CD14-positive monocyte (primary cell): ENCODE data around the gene AGGF1. TPM values are rescaled to one million over a fixed set of nuclear protein-coding genes. Genes with fewer than 3 reads are reported as not detected.

Experiments
- DNase-seq, 3 donors: peaks; one replicate each; pipeline ENCODE4 v3.0.0-alpha.2; 2011 to 2022
- H2AFZ ChIP-seq: 2 replicates; pipeline ENCODE4 v1.6.0; 2012; ENCODE audit warnings: mild to moderate bottlenecking, low read depth, low read length, inconsistent platforms; ENCODE audit not compliant: insufficient read depth, poor library complexity, severe bottlenecking
- H3K27ac ChIP-seq, 2 donors: 1 replicate in 1 of 2; 2 replicates in 1 of 2; pipeline ENCODE4 v1.5.1; 2012 to 2013; ENCODE audit warnings: low read length in 2 of 2, control low read depth in 1 of 2, inconsistent platforms in 1 of 2, low read depth in 1 of 2, mild to moderate bottlenecking in 1 of 2
- H3K27me3 ChIP-seq, 2 donors: one replicate each; pipeline versions ENCODE4 v1.6.0 to v1.6.1; 2011 to 2013; ENCODE audit warnings: low read length in 2 of 2; ENCODE audit not compliant: control insufficient read depth in 2 of 2, insufficient read depth in 2 of 2
- H3K36me3 ChIP-seq, 2 donors: replicated peaks in 1 of 2; 1 replicate in 1 of 2; 2 replicates in 1 of 2; pipeline versions ENCODE4 v1.5.1 to v1.6.1; 2012 to 2013; ENCODE audit warnings: low read length in 2 of 2, control low read depth in 1 of 2, inconsistent platforms in 1 of 2, mild to moderate bottlenecking in 1 of 2; ENCODE audit not compliant: insufficient read depth in 2 of 2, control insufficient read depth in 1 of 2
- H3K4me1 ChIP-seq, 2 donors: 1 replicate in 1 of 2; 2 replicates in 1 of 2; pipeline versions ENCODE4 v1.5.1 to v1.6.1; 2012 to 2013; ENCODE audit warnings: low read length in 2 of 2, control low read depth in 1 of 2, inconsistent platforms in 1 of 2, mild to moderate bottlenecking in 1 of 2, moderate library complexity in 1 of 2; ENCODE audit not compliant: insufficient read depth in 2 of 2, control insufficient read depth in 1 of 2
- H3K4me2 ChIP-seq: replicated peaks from 2 replicates; pipeline ENCODE3; 2012; ENCODE audit warnings: low read length, moderate library complexity, mild to moderate bottlenecking; ENCODE audit not compliant: poor library complexity, severe bottlenecking; ENCODE audit errors: extremely low read depth
- H3K4me3 ChIP-seq, 3 experiments: fragments of 200-600 bp in 1 of 3; sonication (generic) in 1 of 3; replicated peaks in 1 of 3; 1 replicate in 2 of 3; 2 replicates in 1 of 3; pipeline ENCODE4 v1.5.1; 2011 to 2013; ENCODE audit warnings: low read length in 3 of 3, mild to moderate bottlenecking in 3 of 3, control low read depth in 2 of 3, low read depth in 2 of 3, inconsistent platforms in 1 of 3, moderate library complexity in 1 of 3
- H3K79me2 ChIP-seq: 2 replicates; pipeline ENCODE4 v1.6.0; 2012; ENCODE audit warnings: mild to moderate bottlenecking, control low read depth, inconsistent platforms, low read length, moderate library complexity; ENCODE audit not compliant: insufficient read depth
- H3K9ac ChIP-seq: 2 replicates; pipeline ENCODE4 v1.6.0; 2017; ENCODE audit warnings: low read length, mild to moderate bottlenecking; ENCODE audit not compliant: insufficient read depth, poor library complexity, severe bottlenecking
- H3K9me3 ChIP-seq, 2 donors: replicated peaks in 1 of 2; 1 replicate in 1 of 2; 2 replicates in 1 of 2; pipeline versions ENCODE4 v1.5.1 to v1.6.1; 2012 to 2013; ENCODE audit warnings: low read length in 2 of 2, control low read depth in 1 of 2; ENCODE audit not compliant: control insufficient read depth in 1 of 2, insufficient read depth in 1 of 2
- H4K20me1 ChIP-seq: 2 replicates; pipeline ENCODE4 v1.6.0; 2012; ENCODE audit warnings: mild to moderate bottlenecking, low read length, control low read depth, moderate library complexity; ENCODE audit not compliant: insufficient read depth
- H3K27ac Mint-ChIP-seq, 7 donors: one replicate each; pipeline ENCODE4 v1.8.0; 2020; ENCODE audit warnings: mild to moderate bottlenecking in 7 of 7, mixed read lengths in 7 of 7, moderate library complexity in 6 of 7, inconsistent platforms in 2 of 7
- H3K27me3 Mint-ChIP-seq, 3 donors: one replicate each; pipeline ENCODE4 v1.8.0; 2021 to 2022; ENCODE audit warnings: low read depth in 3 of 3, mild to moderate bottlenecking in 3 of 3, mixed read lengths in 3 of 3, moderate library complexity in 3 of 3, inconsistent platforms in 1 of 3
- H3K36me3 Mint-ChIP-seq, 2 donors: one replicate each; pipeline ENCODE4 v1.8.0; 2020; ENCODE audit warnings: mixed read lengths in 2 of 2, inconsistent platforms in 1 of 2, mild to moderate bottlenecking in 1 of 2
- H3K4me1 Mint-ChIP-seq: one replicate; pipeline ENCODE4 v1.8.0; 2020; ENCODE audit warnings: mild to moderate bottlenecking, mixed read lengths
- H3K4me3 Mint-ChIP-seq, 2 donors: one replicate each; pipeline ENCODE4 v1.8.0; 2020; ENCODE audit warnings: mild to moderate bottlenecking in 2 of 2, mixed read lengths in 2 of 2, moderate library complexity in 1 of 2
- H3K9me3 Mint-ChIP-seq, 7 donors: one replicate each; pipeline ENCODE4 v1.8.0; 2020 to 2022; ENCODE audit warnings: mixed read lengths in 7 of 7, mild to moderate bottlenecking in 6 of 7, moderate library complexity in 6 of 7, inconsistent platforms in 2 of 7
- WGBS: methylation state at CpG from one replicate; pipeline ENCODE4 v1.1.5; 2013; ENCODE audit warnings: missing lambda C conversion rate; ENCODE audit not compliant: insufficient coverage; 5-methylcytosine and 5-hydroxymethylcytosine counted together
- intact Hi-C, 2 donors: fragments of 100-400 bp; cut with micrococcal nuclease; formaldehyde crosslinking; loops; one replicate each; pipeline versions ENCODE4 v1.15.0 to v1.15.1; 2023
- polyA plus RNA-seq, 3 donors: library from polyadenylated mRNA; depleted of rRNA in 1 of 3; unstranded in 2 of 3; stranded (reverse) in 1 of 3; fragments of 300-500 nt in 2 of 3; fragments of >200 nt in 1 of 3; fragmentation: Illumina TruSeq in 2 of 3; gene quantifications; 1 replicate in 2 of 3; 2 replicates in 1 of 3; pipeline ENCODE4 v1.2.3, GENCODE V29; 2012 to 2021
- TF ChIP-seq, protein P1 (sequence below): fragments of 200-600 bp; IDR thresholded peaks from one replicate; pipeline ENCODE4 v1.8.0; 2022; ENCODE audit warnings: antibody characterized with exemption, mild to moderate bottlenecking

AGGF1 gene
- polyA plus RNA-seq, 3 donors: 8.0 to 21.9 (median 13.0) TPM

DNA sequence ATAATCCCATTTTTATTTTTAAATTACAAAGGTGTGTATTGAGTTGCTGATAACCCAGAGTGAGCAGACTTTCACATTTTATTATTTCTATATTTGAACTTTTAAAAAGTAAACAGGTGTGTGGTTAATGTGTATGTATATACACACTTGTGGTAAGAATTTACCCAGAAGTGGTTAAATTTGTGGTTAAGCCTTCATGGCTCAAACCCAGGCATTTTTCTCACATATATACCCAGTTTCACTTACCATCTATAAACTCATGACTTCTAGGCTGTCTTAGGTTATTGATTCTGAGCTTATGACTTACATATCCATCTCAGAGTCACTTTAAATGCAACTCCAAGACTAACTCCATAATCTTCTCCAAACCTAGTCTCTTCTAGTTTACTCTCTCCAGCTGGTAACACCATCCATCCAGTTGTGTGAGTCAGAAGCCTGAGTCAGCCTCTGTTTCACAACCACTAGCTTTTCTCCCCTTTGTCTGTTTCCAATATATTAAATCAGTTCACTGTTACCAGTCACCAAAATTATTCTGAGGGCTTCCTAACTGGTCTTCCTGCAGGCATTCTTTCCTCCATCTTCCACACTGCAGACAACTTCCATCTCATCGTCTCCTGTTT is 36.7 kb downstream of the AGGF1 start:
- H4K20me1 ChIP-seq: no peaks in the 10 kb centered on the region
- H3K9ac ChIP-seq: peak overlapping the region; percentile 0
- no peak overlapping the region for H3K4me3 Mint-ChIP-seq
- intact Hi-C loops: no loop called here
- no peaks in the 10 kb centered on the region for H3K27me3 ChIP-seq
- H3K4me1 ChIP-seq: peaks cover 26 to 41% of the 10 kb centered on the region in 2 donors
- H3K4me2 ChIP-seq: peak overlapping the region; percentile 52
- peaks cover 0 to 1% (median 0%) of the 10 kb centered on the region in 3 donors for H3K27me3 Mint-ChIP-seq
- H3K36me3 ChIP-seq: peaks cover 23 to 61% of the 10 kb centered on the region in 2 donors
- 100% methylated on average over 1 of the region's 1 CpG for WGBS
- peak overlapping the region; percentile 71 to 95 (median 90) for H3K27ac Mint-ChIP-seq
- peak overlapping the region in 1 of 2 donors; percentile 74 for H3K27ac ChIP-seq
- no peaks in the 10 kb centered on the region for H3K9me3 ChIP-seq
- peaks cover 27% of the 10 kb centered on the region for H3K4me1 Mint-ChIP-seq
- peak; percentile 51 to 81 (median 63) for DNase-seq
- peaks cover 46 to 51% of the 10 kb centered on the region in 2 donors for H3K36me3 Mint-ChIP-seq
- peaks cover 0 to 2% (median 0%) of the 10 kb centered on the region in 7 donors for H3K9me3 Mint-ChIP-seq
- peak overlapping the region; percentile 17 for H2AFZ ChIP-seq
- H3K79me2 ChIP-seq: peaks cover 10% of the 10 kb centered on the region
- TF ChIP-seq, protein P1, sequence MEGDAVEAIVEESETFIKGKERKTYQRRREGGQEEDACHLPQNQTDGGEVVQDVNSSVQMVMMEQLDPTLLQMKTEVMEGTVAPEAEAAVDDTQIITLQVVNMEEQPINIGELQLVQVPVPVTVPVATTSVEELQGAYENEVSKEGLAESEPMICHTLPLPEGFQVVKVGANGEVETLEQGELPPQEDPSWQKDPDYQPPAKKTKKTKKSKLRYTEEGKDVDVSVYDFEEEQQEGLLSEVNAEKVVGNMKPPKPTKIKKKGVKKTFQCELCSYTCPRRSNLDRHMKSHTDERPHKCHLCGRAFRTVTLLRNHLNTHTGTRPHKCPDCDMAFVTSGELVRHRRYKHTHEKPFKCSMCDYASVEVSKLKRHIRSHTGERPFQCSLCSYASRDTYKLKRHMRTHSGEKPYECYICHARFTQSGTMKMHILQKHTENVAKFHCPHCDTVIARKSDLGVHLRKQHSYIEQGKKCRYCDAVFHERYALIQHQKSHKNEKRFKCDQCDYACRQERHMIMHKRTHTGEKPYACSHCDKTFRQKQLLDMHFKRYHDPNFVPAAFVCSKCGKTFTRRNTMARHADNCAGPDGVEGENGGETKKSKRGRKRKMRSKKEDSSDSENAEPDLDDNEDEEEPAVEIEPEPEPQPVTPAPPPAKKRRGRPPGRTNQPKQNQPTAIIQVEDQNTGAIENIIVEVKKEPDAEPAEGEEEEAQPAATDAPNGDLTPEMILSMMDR: no peak
- H3K4me3 ChIP-seq: peak overlapping the region in 1 of 3 experiments; percentile 46

DNA sequence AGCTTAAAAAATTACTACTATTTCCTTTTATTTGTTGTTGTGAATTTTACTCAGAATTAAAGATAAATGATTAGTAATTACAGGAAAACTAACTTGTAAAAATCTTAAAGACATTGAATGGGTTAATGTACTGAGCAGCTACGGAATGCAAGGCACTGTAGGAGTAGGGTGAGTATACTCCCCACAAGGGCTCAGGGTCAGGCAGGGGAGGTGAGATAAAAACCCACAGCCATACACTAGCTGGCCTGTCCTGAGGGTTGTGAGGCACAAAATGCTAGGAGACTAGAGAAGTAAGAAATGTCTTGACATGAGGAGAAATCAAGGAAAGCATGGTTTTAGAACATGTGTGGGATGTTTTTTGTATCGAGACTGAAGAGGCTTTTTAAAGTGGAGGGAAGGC is 43.5 kb downstream of the AGGF1 start:
- no peak overlapping the region for H3K4me3 ChIP-seq
- peaks cover 1 to 42% of the 10 kb centered on the region in 2 donors for H3K36me3 ChIP-seq
- no peak for DNase-seq
- no peaks in the 10 kb centered on the region for H3K27me3 ChIP-seq
- H3K9me3 ChIP-seq: no peaks in the 10 kb centered on the region
- H3K4me3 Mint-ChIP-seq: no peak overlapping the region
- H2AFZ ChIP-seq: no peak overlapping the region
- H3K9ac ChIP-seq: no peak overlapping the region
- WGBS: 100% methylated on average over 1 of the region's 2 CpGs
- H3K4me2 ChIP-seq: no peak overlapping the region
- H3K79me2 ChIP-seq: peaks cover 11% of the 10 kb centered on the region
- peaks cover 48 to 50% of the 10 kb centered on the region in 2 donors for H3K36me3 Mint-ChIP-seq
- H3K27ac Mint-ChIP-seq: peak overlapping the region in 1 of 7 donors; percentile 29
- H3K4me1 ChIP-seq: peaks cover 5 to 13% of the 10 kb centered on the region in 2 donors
- H3K4me1 Mint-ChIP-seq: peaks cover 14% of the 10 kb centered on the region
- TF ChIP-seq, protein P1: no peak
- peaks cover 0 to 2% (median 0%) of the 10 kb centered on the region in 7 donors for H3K9me3 Mint-ChIP-seq
- H3K27ac ChIP-seq: no peak overlapping the region
- no peaks in the 10 kb centered on the region for H4K20me1 ChIP-seq
- H3K27me3 Mint-ChIP-seq: peaks cover 2 to 3% (median 2%) of the 10 kb centered on the region in 3 donors
- intact Hi-C loops: no loop called here
